GM23338 (cell line): ENCODE data around the gene CDHR3. TPM values are rescaled to one million over a fixed set of nuclear protein-coding genes. Genes with fewer than 3 reads are reported as not detected.

Source experiments
- ATAC-seq: fragments of 200-7000 bp; cut with Tn5 transposase; 3 replicates; pipeline ENCODE4 v1.9.1; 2020
- DNase-seq: peaks from one replicate; pipeline ENCODE4 v3.0.0-alpha.2; 2015; ENCODE audit warnings: low spot score
- H2AFZ ChIP-seq: fragments of 200-600 bp; sonication (generic); 2 replicates; pipeline ENCODE4 v1.8.0; 2016; ENCODE audit warnings: antibody characterized with exemption, mild to moderate bottlenecking, moderate library complexity
- H3F3A ChIP-seq: fragments of 200-600 bp; sonication (generic); replicated peaks from 2 replicates; pipeline ENCODE4 v1.8.0; 2017; ENCODE audit warnings: antibody characterized with exemption, mixed run types, low read depth
- H3K27ac ChIP-seq: fragments of 200-600 bp; sonication (generic); 2 replicates; pipeline ENCODE4 v1.6.1; 2016; ENCODE audit warnings: low read depth
- H3K27me3 ChIP-seq: fragments of 200-600 bp; sonication (generic); 2 replicates; pipeline ENCODE4 v1.8.0; 2016; ENCODE audit warnings: mild to moderate bottlenecking, mixed run types, moderate library complexity; ENCODE audit not compliant: insufficient read depth
- H3K36me3 ChIP-seq: fragments of 200-600 bp; sonication (generic); 2 replicates; pipeline ENCODE4 v1.8.0; 2016; ENCODE audit warnings: mild to moderate bottlenecking; ENCODE audit not compliant: insufficient read depth
- H3K4me1 ChIP-seq: fragments of 200-600 bp; sonication (generic); 2 replicates; pipeline ENCODE4 v1.8.0; 2016; ENCODE audit warnings: mild to moderate bottlenecking, moderate library complexity; ENCODE audit not compliant: insufficient read depth
- H3K4me2 ChIP-seq: fragments of 200-600 bp; sonication (generic); 2 replicates; pipeline ENCODE4 v1.7.1; 2017; ENCODE audit warnings: mixed run types
- H3K4me3 ChIP-seq: fragments of 200-600 bp; sonication (generic); 2 replicates; pipeline ENCODE4 v1.6.1; 2016; ENCODE audit warnings: mixed run types
- H3K79me2 ChIP-seq: fragments of 200-600 bp; sonication (generic); replicated peaks from 2 replicates; pipeline ENCODE4 v1.8.0; 2017; ENCODE audit warnings: mild to moderate bottlenecking; ENCODE audit not compliant: insufficient read depth
- H3K9me2 ChIP-seq: fragments of 200-600 bp; sonication (generic); 2 replicates; pipeline ENCODE4 v1.8.0; 2017; ENCODE audit not compliant: insufficient read depth
- H4K20me1 ChIP-seq: fragments of 200-600 bp; sonication (generic); replicated peaks from 2 replicates; pipeline ENCODE4 v1.8.0; 2017; ENCODE audit warnings: mild to moderate bottlenecking; ENCODE audit not compliant: insufficient read depth
- H3K27ac Mint-ChIP-seq: 2 replicates; pipeline ENCODE4 v1.8.0; 2020; ENCODE audit warnings: inconsistent platforms, mild to moderate bottlenecking, moderate library complexity, mixed read lengths
- H3K27me3 Mint-ChIP-seq: 3 replicates; pipeline ENCODE4 v1.8.0; 2022; ENCODE audit warnings: low read depth, mild to moderate bottlenecking, moderate library complexity, mixed read lengths, inconsistent platforms; ENCODE audit not compliant: insufficient read depth, poor library complexity
- H3K36me3 Mint-ChIP-seq: 3 replicates; pipeline ENCODE4 v1.8.0; 2021; ENCODE audit warnings: low read depth, mild to moderate bottlenecking, inconsistent platforms, moderate library complexity, mixed read lengths
- H3K4me1 Mint-ChIP-seq: 3 replicates; pipeline ENCODE4 v1.8.0; 2020; ENCODE audit warnings: mild to moderate bottlenecking, inconsistent platforms, mixed read lengths
- H3K4me3 Mint-ChIP-seq: 3 replicates; pipeline ENCODE4 v1.8.0; 2021; ENCODE audit warnings: moderate library complexity, mild to moderate bottlenecking, inconsistent platforms, mixed read lengths
- H3K9me3 Mint-ChIP-seq: 3 replicates; pipeline ENCODE4 v1.8.0; 2020; ENCODE audit warnings: moderate library complexity, mild to moderate bottlenecking, inconsistent platforms, mixed read lengths
- CREB1 ChIP-seq: fragments of 250-450 bp; sonication (Bioruptor Pico); IDR thresholded peaks from 2 replicates; pipeline ENCODE4 v1.5.0; 2020; ENCODE audit warnings: low read depth, mild to moderate bottlenecking, moderate library complexity
- CTCF ChIP-seq, 2 experiments: fragments of 200-600 bp in 1 of 2; sonication (generic) in 1 of 2; conservative IDR thresholded peaks; 2 replicates each; pipeline versions ENCODE4 v1.5.1 to v1.6.1; 2016 to 2017; ENCODE audit warnings: antibody characterized with exemption in 2 of 2, low read depth in 2 of 2, mild to moderate bottlenecking in 2 of 2, moderate library complexity in 1 of 2
- ETS1 ChIP-seq: IDR thresholded peaks from 2 replicates; pipeline ENCODE4 v1.6.1; 2016; ENCODE audit warnings: antibody characterized with exemption
- EZH2 ChIP-seq: fragments of 200-600 bp; sonication (generic); IDR thresholded peaks from one replicate; pipeline ENCODE4 v1.8.0; 2017; ENCODE audit warnings: antibody characterized with exemption, mild to moderate bottlenecking, low read depth; ENCODE audit not compliant: unreplicated experiment
- EZH2phosphoT487 ChIP-seq: fragments of 200-600 bp; sonication (generic); IDR thresholded peaks from one replicate; pipeline ENCODE4 v1.8.1; 2018; ENCODE audit warnings: antibody characterized with exemption; ENCODE audit not compliant: unreplicated experiment
- JUNB ChIP-seq: IDR thresholded peaks from one replicate; pipeline ENCODE4 v1.6.1; 2016; ENCODE audit warnings: antibody characterized with exemption; ENCODE audit not compliant: unreplicated experiment
- NANOG ChIP-seq: IDR thresholded peaks from 2 replicates; pipeline ENCODE4 v1.6.1; 2016; ENCODE audit warnings: antibody characterized with exemption, borderline replicate concordance
- POLR2AphosphoS5 ChIP-seq: IDR thresholded peaks from 2 replicates; pipeline ENCODE4 v1.6.1; 2016; ENCODE audit warnings: antibody characterized with exemption, low read depth
- REST ChIP-seq: IDR thresholded peaks from one replicate; pipeline ENCODE4 v1.6.1; 2018; ENCODE audit warnings: antibody characterized with exemption; ENCODE audit not compliant: unreplicated experiment
- STAT1 ChIP-seq: IDR thresholded peaks from one replicate; pipeline ENCODE4 v1.6.1; 2016; ENCODE audit warnings: antibody characterized with exemption; ENCODE audit not compliant: unreplicated experiment
- ZNF114 ChIP-seq: fragments of 250-450 bp; sonication (Bioruptor Pico); IDR thresholded peaks from 2 replicates; pipeline ENCODE4 v1.5.0; 2020; ENCODE audit warnings: mild to moderate bottlenecking, moderate library complexity
- ZNF331 ChIP-seq: fragments of 250-450 bp; sonication (Bioruptor Pico); IDR thresholded peaks from 2 replicates; pipeline ENCODE4 v1.5.0; 2020; ENCODE audit warnings: low read depth, mild to moderate bottlenecking, moderate library complexity
- ZNF462 ChIP-seq: fragments of 250-450 bp; sonication (Bioruptor Pico); IDR thresholded peaks from 2 replicates; pipeline ENCODE4 v1.5.0; 2020; ENCODE audit warnings: mild to moderate bottlenecking, moderate library complexity
- polyA plus RNA-seq: library from polyadenylated mRNA; unstranded; fragments of >200 nt; fragmentation: Nextera tagmentation; extraction: Ambion mirVana; gene quantifications from 2 replicates; pipeline ENCODE4 v1.2.1, GENCODE V29; 2016
- total RNA-seq: library from RNA; depleted of rRNA; stranded (reverse); fragments of >200 nt; shearing (Covaris generic); gene quantifications from 2 replicates; pipeline ENCODE4 v1.2.3, GENCODE V29; 2014

The CDHR3 gene
- total and polyA plus RNA-seq, 2 experiments from 2014 or later: 5.1 to 12.2 TPM

GRCh38 chr7:106072715-106073091 is 109.6 kb downstream of the CDHR3 start:
- H3K9me3 Mint-ChIP-seq: no peaks in the 10 kb centered on the region
- H3K9me2 ChIP-seq: no peaks in the 10 kb centered on the region
- H3K4me3 Mint-ChIP-seq: no peak overlapping the region
- H3K27me3 Mint-ChIP-seq: no peaks in the 10 kb centered on the region
- 0 out of 2 replicates have a peak, but pooled peaks cover 7% of the 10 kb centered on the region for H3F3A ChIP-seq
- no peak overlapping the region for H3K4me3 ChIP-seq
- no peaks in the 10 kb centered on the region for H3K79me2 ChIP-seq
- no peaks in the 10 kb centered on the region for H4K20me1 ChIP-seq
- peaks cover 13% of the 10 kb centered on the region; the same call in 1 of the 2 replicates for H3K4me1 ChIP-seq
- H3K4me1 Mint-ChIP-seq: peaks cover 15% of the 10 kb centered on the region
- no peaks in the 10 kb centered on the region for H3K36me3 Mint-ChIP-seq
- no peak overlapping the region for H3K27ac Mint-ChIP-seq
- no peaks in the 10 kb centered on the region for H3K27me3 ChIP-seq
- no peak overlapping the region for H3K27ac ChIP-seq
- H2AFZ ChIP-seq: no peak overlapping the region
- H3K4me2 ChIP-seq: no peak overlapping the region
- no peaks in the 10 kb centered on the region for H3K36me3 ChIP-seq
- no peak for TF ChIP-seq ZNF462 (CRISPR knock-in tag)
- TF ChIP-seq ZNF331: no peak
- TF ChIP-seq CTCF (conservative IDR thresholded peaks at IDR 0.05; ENCODE audit: low read depth in 2 of 2): no peak
- TF ChIP-seq ETS1: no peak
- TF ChIP-seq EZH2: no peak
- no peak for TF ChIP-seq ZNF114 (CRISPR knock-in tag)
- no peak for TF ChIP-seq NANOG
- TF ChIP-seq REST: no peak
- no peak for TF ChIP-seq CREB1 (CRISPR knock-in tag)
- TF ChIP-seq POLR2AphosphoS5: no peak
- no peak for TF ChIP-seq STAT1
- no peak for TF ChIP-seq EZH2phosphoT487
- no peak for TF ChIP-seq JUNB
- no peak for DNase-seq
- no peak for ATAC-seq
